Subcutaneous abdominal adipose tissue (tissue), 5 donors: ENCODE results near the gene TRAK2.
A peak's percentile ranks its signal among the peaks of the same experiment; 100 is the strongest.

Source experiments
- H3K27ac ChIP-seq: one replicate; pipeline ENCODE4 v1.7.0; 2013; ENCODE audit warnings: low read depth, mild to moderate bottlenecking, inconsistent platforms, low read length, moderate library complexity
- H3K27me3 ChIP-seq, 5 donors: one replicate each; pipeline ENCODE4 v1.7.0; 2013; ENCODE audit warnings: low read length in 5 of 5, inconsistent platforms in 1 of 5; ENCODE audit not compliant: control insufficient read depth in 5 of 5, insufficient read depth in 4 of 5
- H3K36me3 ChIP-seq, 5 donors: one replicate each; pipeline ENCODE4 v1.7.0; 2013; ENCODE audit warnings: low read length in 5 of 5; ENCODE audit not compliant: control insufficient read depth in 5 of 5, insufficient read depth in 5 of 5
- H3K4me1 ChIP-seq, 5 donors: one replicate each; pipeline ENCODE4 v1.7.0; 2013; ENCODE audit warnings: low read length in 5 of 5, mild to moderate bottlenecking in 3 of 5, moderate library complexity in 1 of 5; ENCODE audit not compliant: control insufficient read depth in 5 of 5, insufficient read depth in 5 of 5
- H3K4me3 ChIP-seq, 5 donors: one replicate each; pipeline ENCODE4 v1.7.0; 2013; ENCODE audit warnings: low read length in 5 of 5, low read depth in 1 of 5
- H3K9ac ChIP-seq, 5 donors: one replicate each; pipeline ENCODE4 v1.7.0; 2013; ENCODE audit warnings: low read length in 5 of 5, mild to moderate bottlenecking in 4 of 5, moderate library complexity in 3 of 5
- H3K9me3 ChIP-seq, 5 donors: one replicate each; pipeline ENCODE4 v1.7.0; 2013; ENCODE audit warnings: low read length in 5 of 5; ENCODE audit not compliant: control insufficient read depth in 5 of 5
- donor health status: healthy.
- donor health status: healthy.
- donor health status: healthy.
- donor health status: healthy.
- donor health status: healthy.

Gene TRAK2

GRCh38 chr2:201404699-201405280 lies 46.5 kb downstream of the TRAK2 start:
- peaks cover 0 to 2% (median 0%) of the 10 kb centered on the region in 5 donors for H3K36me3 ChIP-seq
- H3K9ac ChIP-seq = peak overlapping the region in 1 of 5 donors; percentile 30
- H3K27ac ChIP-seq = peak overlapping the region; percentile 82
- H3K9me3 ChIP-seq = no peaks in the 10 kb centered on the region
- no peaks in the 10 kb centered on the region for H3K27me3 ChIP-seq
- H3K4me1 ChIP-seq = peaks cover 0 to 31% (median 11%) of the 10 kb centered on the region in 5 donors
- no peak overlapping the region for H3K4me3 ChIP-seq

GRCh38 chr2:201403880-201404279 lies 47.4 kb downstream of the TRAK2 start:
- H3K9ac ChIP-seq = no peak overlapping the region
- H3K9me3 ChIP-seq = no peaks in the 10 kb centered on the region
- peaks cover 0 to 31% (median 11%) of the 10 kb centered on the region in 5 donors for H3K4me1 ChIP-seq
- peak overlapping the region; percentile 12 for H3K27ac ChIP-seq
- H3K4me3 ChIP-seq = no peak overlapping the region
- no peaks in the 10 kb centered on the region for H3K27me3 ChIP-seq
- peaks cover 0 to 6% (median 3%) of the 10 kb centered on the region in 5 donors for H3K36me3 ChIP-seq

- peaks cover 0 to 31% (median 11%) of the 10 kb centered on the region in 5 donors for H3K4me1 ChIP-seq
- no peaks in the 10 kb centered on the region for H3K27me3 ChIP-seq
- H3K36me3 ChIP-seq = peaks cover 3 to 12% (median 9%) of the 10 kb centered on the region in 5 donors
- H3K9me3 ChIP-seq = no peaks in the 10 kb centered on the region
- H3K27ac ChIP-seq = no peak overlapping the region
- H3K9ac ChIP-seq = no peak overlapping the region
- no peak overlapping the region for H3K4me3 ChIP-seq
Measured at GRCh38 chr2:201402651-201403562, 48.4 kb downstream of the TRAK2 start.

GRCh38 chr2:201401815-201402214 lies 49.4 kb downstream of the TRAK2 start:
- peaks cover 0 to 25% (median 6%) of the 10 kb centered on the region in 5 donors for H3K4me1 ChIP-seq
- H3K36me3 ChIP-seq = peaks cover 13 to 23% (median 20%) of the 10 kb centered on the region in 5 donors
- H3K9ac ChIP-seq = no peak overlapping the region
- no peak overlapping the region for H3K4me3 ChIP-seq
- no peaks in the 10 kb centered on the region for H3K9me3 ChIP-seq
- no peak overlapping the region for H3K27ac ChIP-seq
- H3K27me3 ChIP-seq = no peaks in the 10 kb centered on the region

GRCh38 chr2:201396595-201396994 lies 54.7 kb downstream of the TRAK2 start:
- H3K9me3 ChIP-seq = no peaks in the 10 kb centered on the region
- no peak overlapping the region for H3K4me3 ChIP-seq
- H3K36me3 ChIP-seq = peaks cover 46 to 66% (median 63%) of the 10 kb centered on the region in 5 donors
- no peaks in the 10 kb centered on the region for H3K27me3 ChIP-seq
- H3K4me1 ChIP-seq = peaks cover 0 to 3% (median 0%) of the 10 kb centered on the region in 5 donors
- no peak overlapping the region for H3K27ac ChIP-seq
- H3K9ac ChIP-seq = no peak overlapping the region

- H3K27ac ChIP-seq = no peak overlapping the region
- peaks cover 44 to 73% (median 48%) of the 10 kb centered on the region in 5 donors for H3K36me3 ChIP-seq
- H3K4me1 ChIP-seq = peaks cover 0 to 7% (median 6%) of the 10 kb centered on the region in 5 donors
- H3K9me3 ChIP-seq = no peaks in the 10 kb centered on the region
- no peaks in the 10 kb centered on the region for H3K27me3 ChIP-seq
- H3K4me3 ChIP-seq = no peak overlapping the region
- H3K9ac ChIP-seq = no peak overlapping the region
Measured at GRCh38 chr2:201383136-201383535, 68.1 kb downstream of the TRAK2 start.

- H3K27me3 ChIP-seq = no peaks in the 10 kb centered on the region
- H3K36me3 ChIP-seq = peaks cover 19 to 40% (median 27%) of the 10 kb centered on the region in 5 donors
- no peak overlapping the region for H3K9ac ChIP-seq
- no peaks in the 10 kb centered on the region for H3K9me3 ChIP-seq
- peaks cover 0 to 7% (median 6%) of the 10 kb centered on the region in 5 donors for H3K4me1 ChIP-seq
- H3K27ac ChIP-seq = no peak overlapping the region
- H3K4me3 ChIP-seq = no peak overlapping the region
Measured at GRCh38 chr2:201378496-201379397, 72.5 kb downstream of the TRAK2 start.

- Histone ChIP-seq H3K36me3 (peaks cover 15 to 31% (median 19%) of the 10 kb centered on the region in 5 donors), H3K27me3 (no peaks in the 10 kb centered on the region), H3K9ac (no peak overlapping the region), H3K9me3 (no peaks in the 10 kb centered on the region), H3K4me3 (no peak overlapping the region), H3K4me1 (no peaks in the 10 kb centered on the region), H3K27ac (no peak overlapping the region)
Measured at GRCh38 chr2:201377218-201377617, 74.0 kb downstream of the TRAK2 start.

- Histone ChIP-seq H3K27me3 (no peaks in the 10 kb centered on the region), H3K36me3 (peaks cover 0 to 11% (median 2%) of the 10 kb centered on the region in 5 donors), H3K4me1 (no peaks in the 10 kb centered on the region), H3K9ac (no peak overlapping the region), H3K4me3 (no peak overlapping the region), H3K27ac (no peak overlapping the region), H3K9me3 (peaks cover 0 to 7% (median 3%) of the 10 kb centered on the region in 5 donors)
Measured at GRCh38 chr2:201369775-201370174, 81.5 kb downstream of the TRAK2 start.
